NCI-H1092 (cell line): ENCODE results near the gene ADCY2.

Experiments used
- DNase-seq: peaks from one replicate; lab custom pipeline; 2025; lab: John Stamatoyannopoulos, UW

The ADCY2 gene

GRCh38 chr5:7592910-7593309 lies 197.0 kb downstream of the ADCY2 start:
- no peak for DNase-seq

GRCh38 chr5:7597059-7597642 lies 201.2 kb downstream of the ADCY2 start:
- DNase-seq: no peak

- no peak for DNase-seq
These were observed 211.0 kb downstream of the ADCY2 start for GRCh38 chr5:7606840-7607465.

DNA sequence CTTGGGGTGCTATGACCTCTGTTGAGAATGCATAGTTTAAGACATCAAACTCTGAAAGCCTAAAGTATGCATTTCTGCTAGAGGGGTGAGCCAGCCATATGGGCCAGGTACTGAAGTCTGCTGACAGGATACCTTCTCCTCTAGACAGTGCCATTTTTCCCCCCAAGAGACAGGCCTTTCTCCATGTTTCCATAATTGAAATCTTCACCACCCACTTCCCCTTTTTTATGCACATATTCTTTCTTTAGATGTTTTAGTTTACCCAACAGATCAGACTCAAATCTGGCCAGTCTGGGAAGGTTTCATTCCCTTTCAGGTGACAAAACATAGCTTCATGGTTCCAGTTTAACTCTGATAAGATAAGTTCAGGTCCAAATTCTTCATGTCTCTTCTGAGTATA lies 212.8 kb downstream of the ADCY2 start:
- DNase-seq: no peak

- no peak for DNase-seq
These were observed 213.8 kb downstream of the ADCY2 start for GRCh38 chr5:7609726-7610125.

- DNase-seq: no peak
These were observed 214.7 kb downstream of the ADCY2 start for GRCh38 chr5:7610531-7611177.

DNA sequence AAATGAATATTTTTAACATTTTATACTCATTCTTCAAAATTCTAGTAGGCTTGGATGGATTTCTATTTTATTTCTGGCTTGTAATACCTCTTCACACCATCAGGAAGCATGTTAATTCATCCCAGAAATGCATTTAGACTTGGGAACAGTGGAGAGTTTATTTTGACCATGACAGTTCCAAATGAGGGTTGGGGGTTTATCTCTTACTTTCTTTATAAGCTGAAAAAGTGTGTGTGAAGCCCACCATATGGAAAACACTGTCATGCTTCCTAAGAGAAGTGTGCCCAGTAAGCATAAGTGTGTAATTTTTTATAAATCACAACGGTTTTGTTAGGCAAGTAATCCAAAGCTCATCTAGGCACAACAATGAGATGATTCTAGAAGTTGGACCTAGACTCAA lies 215.6 kb downstream of the ADCY2 start:
- no peak for DNase-seq

- DNase-seq: no peak
These were observed 219.7 kb downstream of the ADCY2 start for GRCh38 chr5:7615566-7616061.

GRCh38 chr5:7616897-7617296 lies 221.0 kb downstream of the ADCY2 start:
- no peak for DNase-seq

DNA sequence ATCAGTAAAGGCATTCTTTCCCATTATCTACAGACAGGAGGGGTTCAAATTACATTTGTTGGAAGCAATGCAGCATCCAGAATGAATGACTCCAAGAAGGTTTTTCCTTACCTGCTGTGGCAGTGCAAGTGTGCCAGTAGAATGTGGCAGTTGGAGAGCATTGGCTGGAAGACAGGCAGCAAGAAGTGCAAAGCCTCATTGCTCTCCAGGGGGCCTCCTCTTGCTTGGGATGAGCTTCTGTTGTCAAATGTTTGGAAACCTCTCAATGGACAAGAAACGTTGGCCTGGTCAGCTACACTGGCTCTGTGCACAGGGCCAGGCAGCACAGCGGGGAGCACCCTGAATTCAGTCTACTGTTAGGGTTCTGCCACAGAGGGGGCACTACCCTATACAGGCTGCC lies 226.6 kb downstream of the ADCY2 start:
- DNase-seq: no peak

- DNase-seq: no peak
These were observed 229.8 kb downstream of the ADCY2 start for GRCh38 chr5:7625740-7626139.

DNA sequence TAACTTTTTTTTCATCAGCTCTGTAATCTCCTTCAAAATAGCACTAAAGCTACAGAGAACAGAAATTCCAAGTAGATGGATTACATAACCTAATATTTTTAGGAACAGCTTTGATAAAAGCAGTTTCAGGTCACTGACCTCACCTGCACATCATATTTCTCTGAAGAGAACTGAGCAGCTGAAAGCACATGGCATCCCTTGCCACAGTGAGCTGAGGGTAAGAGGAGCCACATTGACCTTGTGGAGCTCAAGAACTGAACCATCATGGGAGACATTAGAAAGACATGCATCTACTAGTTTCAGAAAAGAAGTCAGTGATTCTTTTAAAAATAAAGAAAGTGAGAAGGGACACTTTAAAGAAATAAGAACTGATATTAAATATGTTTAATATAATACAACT lies 232.3 kb downstream of the ADCY2 start:
- DNase-seq: no peak

DNA sequence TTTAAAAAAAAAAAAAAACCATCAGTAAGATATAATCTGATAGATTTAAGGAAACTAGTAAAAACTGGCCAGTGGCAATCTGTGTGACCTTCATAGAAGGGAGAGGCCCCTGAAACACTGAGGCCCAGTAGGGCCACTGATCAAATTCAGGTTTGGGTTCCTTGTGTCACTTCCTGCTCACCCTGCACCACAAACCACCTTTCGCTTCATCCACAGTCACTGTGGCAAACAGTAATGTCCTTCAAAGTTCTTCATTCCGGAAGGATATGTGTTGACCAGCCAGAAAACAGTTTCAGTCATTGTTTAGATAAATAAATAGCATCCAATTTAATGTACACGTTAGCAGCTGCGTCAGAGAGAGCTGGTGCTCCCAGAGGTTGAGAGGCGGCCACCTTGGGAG lies 232.9 kb downstream of the ADCY2 start:
- no peak for DNase-seq

DNA sequence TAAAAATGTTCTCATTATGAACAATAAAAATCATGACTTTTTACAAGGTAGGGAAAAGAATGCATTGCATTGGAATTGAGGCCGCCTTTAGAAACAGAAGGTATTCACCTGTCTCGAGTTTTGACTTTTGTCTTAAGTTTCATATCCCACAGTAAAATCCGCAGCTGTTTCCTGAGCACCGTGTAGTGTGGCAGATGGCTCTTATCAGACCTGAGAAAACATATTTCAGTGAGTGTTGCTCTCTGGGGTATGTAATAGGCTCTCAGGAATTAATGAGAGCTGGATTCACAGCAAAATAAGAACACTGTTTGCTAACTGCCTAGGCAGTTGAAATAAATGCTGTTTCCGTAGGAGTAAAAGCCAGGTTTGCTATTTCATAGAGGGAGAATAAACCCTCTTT lies 233.6 kb downstream of the ADCY2 start:
- peak; percentile 69 for DNase-seq

DNA sequence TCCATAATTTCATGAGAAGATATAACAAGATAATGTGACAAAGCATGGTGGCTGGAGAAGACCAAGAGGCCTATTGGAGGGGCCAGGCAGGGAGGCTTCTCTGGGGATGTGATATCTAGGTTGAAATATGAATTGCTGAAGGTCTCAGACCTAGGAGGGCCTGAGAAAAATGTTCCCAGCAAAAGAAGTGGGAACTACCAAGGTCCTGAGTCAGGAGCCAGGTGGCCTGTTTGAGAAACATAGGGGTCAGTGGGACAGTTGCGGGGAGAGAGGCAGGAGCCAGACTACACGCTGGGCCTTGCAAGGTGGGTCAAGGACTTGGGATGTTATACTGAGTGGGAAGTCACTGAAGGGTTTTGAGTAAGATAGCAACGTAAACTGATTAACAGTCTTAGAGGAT lies 238.9 kb downstream of the ADCY2 start:
- no peak for DNase-seq

- DNase-seq: no peak
These were observed 242.5 kb downstream of the ADCY2 start for GRCh38 chr5:7638456-7638855.

GRCh38 chr5:7642029-7642428 lies 246.1 kb downstream of the ADCY2 start:
- DNase-seq: no peak

- no peak for DNase-seq
These were observed 248.8 kb downstream of the ADCY2 start for GRCh38 chr5:7644723-7645122.

DNA sequence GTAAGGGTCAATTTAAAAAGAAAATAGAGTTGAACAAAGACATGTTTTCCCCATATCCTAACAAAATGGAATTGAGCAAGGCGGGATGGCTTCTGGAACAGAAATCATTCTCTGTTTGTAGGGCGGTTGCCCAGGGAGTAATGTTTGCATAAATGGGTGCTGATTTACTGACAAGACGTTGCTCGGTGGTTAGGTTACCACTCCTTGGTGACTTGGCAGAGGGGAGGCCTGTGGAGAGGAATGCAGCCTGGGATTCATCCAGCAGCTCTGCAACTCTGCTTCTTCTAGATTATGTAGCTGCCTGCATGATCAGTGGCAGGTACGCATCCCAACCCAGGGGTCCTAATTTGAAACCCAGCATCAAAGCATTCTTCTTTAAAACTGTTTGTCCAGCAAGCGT lies 254.8 kb downstream of the ADCY2 start:
- no peak for DNase-seq

GRCh38 chr5:7653046-7653445 lies 257.1 kb downstream of the ADCY2 start:
- DNase-seq: no peak

- no peak for DNase-seq
These were observed 261.2 kb downstream of the ADCY2 start for GRCh38 chr5:7657153-7657552.

- DNase-seq: no peak
These were observed 263.5 kb downstream of the ADCY2 start for GRCh38 chr5:7659420-7659819.

- no peak for DNase-seq
These were observed 266.4 kb downstream of the ADCY2 start for GRCh38 chr5:7662289-7662688.

- no peak for DNase-seq
These were observed 267.9 kb downstream of the ADCY2 start for GRCh38 chr5:7663808-7664207.
